Measurements from ENCODE around the gene SOX6.

SOX6 gene

GRCh38 chr11:16336721-16337120 lies 19.6 kb downstream of the SOX6 start:
- no peaks in the 10 kb centered on the region for H3K27me3 ChIP-seq (ENCODE audit: control insufficient read depth, insufficient read depth, low read length)
- H3K36me3 ChIP-seq (ENCODE audit: control insufficient read depth, insufficient read depth, low read length) = no peaks in the 10 kb centered on the region
- H3K4me1 ChIP-seq (ENCODE audit: control insufficient read depth, insufficient read depth, low read length) = no peaks in the 10 kb centered on the region
- no peak overlapping the region for H3K9ac ChIP-seq (ENCODE audit: low read length)
- no peak overlapping the region for H3K27ac ChIP-seq (ENCODE audit: low read depth, low read length)
- H3K4me3 ChIP-seq (ENCODE audit: low read length) = no peak overlapping the region

GRCh38 chr11:16336204-16336603 lies 20.1 kb downstream of the SOX6 start:
- no peaks in the 10 kb centered on the region for H3K4me1 ChIP-seq (ENCODE audit: control insufficient read depth, insufficient read depth, low read length)
- no peak overlapping the region for H3K9ac ChIP-seq (ENCODE audit: low read length)
- no peaks in the 10 kb centered on the region for H3K36me3 ChIP-seq (ENCODE audit: control insufficient read depth, insufficient read depth, low read length)
- H3K4me3 ChIP-seq (ENCODE audit: low read length) = no peak overlapping the region
- no peaks in the 10 kb centered on the region for H3K27me3 ChIP-seq (ENCODE audit: control insufficient read depth, insufficient read depth, low read length)
- no peak overlapping the region for H3K27ac ChIP-seq (ENCODE audit: low read depth, low read length)

GRCh38 chr11:16335236-16335962 lies 20.9 kb downstream of the SOX6 start:
- no peak overlapping the region for H3K27ac ChIP-seq (ENCODE audit: low read depth, low read length)

GRCh38 chr11:16326679-16327297 lies 29.6 kb downstream of the SOX6 start:
- no peak overlapping the region for H3K4me3 ChIP-seq (ENCODE audit: low read length)

More at GRCh38 chr11:16335236-16335962, 20.9 kb downstream of the SOX6 start:
- Histone ChIP-seq H3K9ac (ENCODE audit: low read length) (no peak overlapping the region), H3K27me3 (ENCODE audit: control insufficient read depth, insufficient read depth, low read length) (no peaks in the 10 kb centered on the region), H3K4me1 (ENCODE audit: control insufficient read depth, insufficient read depth, low read length) (no peaks in the 10 kb centered on the region), H3K36me3 (ENCODE audit: control insufficient read depth, insufficient read depth, low read length) (no peaks in the 10 kb centered on the region), H3K4me3 (ENCODE audit: low read length) (no peak overlapping the region)

GRCh38 chr11:16322190-16322589 lies 34.2 kb downstream of the SOX6 start:
- Histone ChIP-seq H3K4me3 (ENCODE audit: low read length) (no peak overlapping the region), H3K27me3 (ENCODE audit: control insufficient read depth, insufficient read depth, low read length) (no peaks in the 10 kb centered on the region), H3K27ac (ENCODE audit: low read depth, low read length) (no peak overlapping the region), H3K36me3 (ENCODE audit: control insufficient read depth, insufficient read depth, low read length) (no peaks in the 10 kb centered on the region), H3K9ac (ENCODE audit: low read length) (no peak overlapping the region), H3K4me1 (ENCODE audit: control insufficient read depth, insufficient read depth, low read length) (no peaks in the 10 kb centered on the region)

More at GRCh38 chr11:16326679-16327297, 29.6 kb downstream of the SOX6 start:
- H3K4me1 ChIP-seq (ENCODE audit: control insufficient read depth, insufficient read depth, low read length) = no peaks in the 10 kb centered on the region
- H3K27ac ChIP-seq (ENCODE audit: low read depth, low read length) = no peak overlapping the region
- H3K27me3 ChIP-seq (ENCODE audit: control insufficient read depth, insufficient read depth, low read length) = no peaks in the 10 kb centered on the region
- H3K36me3 ChIP-seq (ENCODE audit: control insufficient read depth, insufficient read depth, low read length) = no peaks in the 10 kb centered on the region
- H3K9ac ChIP-seq (ENCODE audit: low read length) = no peak overlapping the region

- no peak overlapping the region for H3K4me3 ChIP-seq (ENCODE audit: low read length)
- no peaks in the 10 kb centered on the region for H3K36me3 ChIP-seq (ENCODE audit: control insufficient read depth, insufficient read depth, low read length)
- no peak overlapping the region for H3K27ac ChIP-seq (ENCODE audit: low read depth, low read length)
- no peak overlapping the region for H3K9ac ChIP-seq (ENCODE audit: low read length)
- H3K27me3 ChIP-seq (ENCODE audit: control insufficient read depth, insufficient read depth, low read length) = no peaks in the 10 kb centered on the region
- H3K4me1 ChIP-seq (ENCODE audit: control insufficient read depth, insufficient read depth, low read length) = no peaks in the 10 kb centered on the region
Measured at GRCh38 chr11:16321148-16321547, 35.2 kb downstream of the SOX6 start.

- H3K27me3 ChIP-seq (ENCODE audit: control insufficient read depth, insufficient read depth, low read length) = no peaks in the 10 kb centered on the region
- no peaks in the 10 kb centered on the region for H3K36me3 ChIP-seq (ENCODE audit: control insufficient read depth, insufficient read depth, low read length)
- no peak overlapping the region for H3K27ac ChIP-seq (ENCODE audit: low read depth, low read length)
- no peak overlapping the region for H3K4me3 ChIP-seq (ENCODE audit: low read length)
- no peak overlapping the region for H3K9ac ChIP-seq (ENCODE audit: low read length)
- no peaks in the 10 kb centered on the region for H3K4me1 ChIP-seq (ENCODE audit: control insufficient read depth, insufficient read depth, low read length)
Measured at GRCh38 chr11:16318320-16318719, 38.0 kb downstream of the SOX6 start.

- no peaks in the 10 kb centered on the region for H3K27me3 ChIP-seq (ENCODE audit: control insufficient read depth, insufficient read depth, low read length)
- no peak overlapping the region for H3K9ac ChIP-seq (ENCODE audit: low read length)
- H3K4me1 ChIP-seq (ENCODE audit: control insufficient read depth, insufficient read depth, low read length) = no peaks in the 10 kb centered on the region
- H3K4me3 ChIP-seq (ENCODE audit: low read length) = no peak overlapping the region
- no peak overlapping the region for H3K27ac ChIP-seq (ENCODE audit: low read depth, low read length)
- no peaks in the 10 kb centered on the region for H3K36me3 ChIP-seq (ENCODE audit: control insufficient read depth, insufficient read depth, low read length)
Measured at GRCh38 chr11:16317712-16318111, 38.6 kb downstream of the SOX6 start.

GRCh38 chr11:16313846-16314245 lies 42.5 kb downstream of the SOX6 start:
- no peak overlapping the region for H3K4me3 ChIP-seq (ENCODE audit: low read length)
- no peaks in the 10 kb centered on the region for H3K36me3 ChIP-seq (ENCODE audit: control insufficient read depth, insufficient read depth, low read length)
- H3K4me1 ChIP-seq (ENCODE audit: control insufficient read depth, insufficient read depth, low read length) = no peaks in the 10 kb centered on the region
- H3K27me3 ChIP-seq (ENCODE audit: control insufficient read depth, insufficient read depth, low read length) = no peaks in the 10 kb centered on the region
- H3K9ac ChIP-seq (ENCODE audit: low read length) = no peak overlapping the region
- no peak overlapping the region for H3K27ac ChIP-seq (ENCODE audit: low read depth, low read length)

- H3K9ac ChIP-seq (ENCODE audit: low read length) = no peak overlapping the region
- no peaks in the 10 kb centered on the region for H3K27me3 ChIP-seq (ENCODE audit: control insufficient read depth, insufficient read depth, low read length)
- no peak overlapping the region for H3K27ac ChIP-seq (ENCODE audit: low read depth, low read length)
- no peaks in the 10 kb centered on the region for H3K4me1 ChIP-seq (ENCODE audit: control insufficient read depth, insufficient read depth, low read length)
- H3K36me3 ChIP-seq (ENCODE audit: control insufficient read depth, insufficient read depth, low read length) = no peaks in the 10 kb centered on the region
- no peak overlapping the region for H3K4me3 ChIP-seq (ENCODE audit: low read length)
Measured at GRCh38 chr11:16312233-16312765, 44.0 kb downstream of the SOX6 start.

GRCh38 chr11:16311831-16312230 lies 44.5 kb downstream of the SOX6 start:
- H3K4me1 ChIP-seq (ENCODE audit: control insufficient read depth, insufficient read depth, low read length) = no peaks in the 10 kb centered on the region
- no peak overlapping the region for H3K27ac ChIP-seq (ENCODE audit: low read depth, low read length)
- H3K9ac ChIP-seq (ENCODE audit: low read length) = no peak overlapping the region
- no peak overlapping the region for H3K4me3 ChIP-seq (ENCODE audit: low read length)
- H3K36me3 ChIP-seq (ENCODE audit: control insufficient read depth, insufficient read depth, low read length) = no peaks in the 10 kb centered on the region
- no peaks in the 10 kb centered on the region for H3K27me3 ChIP-seq (ENCODE audit: control insufficient read depth, insufficient read depth, low read length)

- H3K9ac ChIP-seq (ENCODE audit: low read length) = no peak overlapping the region
- no peaks in the 10 kb centered on the region for H3K27me3 ChIP-seq (ENCODE audit: control insufficient read depth, insufficient read depth, low read length)
- no peaks in the 10 kb centered on the region for H3K36me3 ChIP-seq (ENCODE audit: control insufficient read depth, insufficient read depth, low read length)
- H3K27ac ChIP-seq (ENCODE audit: low read depth, low read length) = no peak overlapping the region
- H3K4me1 ChIP-seq (ENCODE audit: control insufficient read depth, insufficient read depth, low read length) = no peaks in the 10 kb centered on the region
- H3K4me3 ChIP-seq (ENCODE audit: low read length) = no peak overlapping the region
Measured at GRCh38 chr11:16310943-16311342, 45.4 kb downstream of the SOX6 start.

GRCh38 chr11:16309226-16309625 lies 47.1 kb downstream of the SOX6 start:
- H3K9ac ChIP-seq (ENCODE audit: low read length) = no peak overlapping the region
- H3K36me3 ChIP-seq (ENCODE audit: control insufficient read depth, insufficient read depth, low read length) = no peaks in the 10 kb centered on the region
- no peak overlapping the region for H3K27ac ChIP-seq (ENCODE audit: low read depth, low read length)
- no peaks in the 10 kb centered on the region for H3K27me3 ChIP-seq (ENCODE audit: control insufficient read depth, insufficient read depth, low read length)
- no peak overlapping the region for H3K4me3 ChIP-seq (ENCODE audit: low read length)
- no peaks in the 10 kb centered on the region for H3K4me1 ChIP-seq (ENCODE audit: control insufficient read depth, insufficient read depth, low read length)

All from rectal smooth muscle tissue (tissue), 1 donor.